LHCN-M2 (cell line): Measurements from ENCODE around the gene FHIP1A. TPM values are rescaled to one million over a fixed set of nuclear protein-coding genes. Genes with fewer than 3 reads are reported as not detected.
"Not testable (repeated sequence)": the region's sequence is repeated elsewhere in the genome, so short reads cannot be mapped to it uniquely, and the experiment has no call there.

Experiments
- DNase-seq: peaks from one replicate; pipeline ENCODE4 v3.0.0-alpha.2; 2012; ENCODE audit warnings: low read depth
- polyA plus RNA-seq: library from polyadenylated mRNA; unstranded; fragments of >200 nt; gene quantifications from one replicate; pipeline ENCODE4 v1.2.1, GENCODE V29; 2012; ENCODE audit warnings: missing spikeins
- total RNA-seq: library from RNA; depleted of rRNA; stranded (reverse); fragments of >200 nt; gene quantifications from 2 replicates; pipeline ENCODE4 v1.2.3, GENCODE V29; 2014; rRNA removed

Gene FHIP1A
- total RNA-seq: 0.90 and 1.3 TPM in 2 replicates
- polyA plus RNA-seq: 1.8 TPM

- peak; percentile 59 for DNase-seq
Measured at GRCh38 chr4:151408630-151409469, at the start of gene FHIP1A. Gene FHIP1A, plus strand, starts transcription at chr4:151409176. Its CDS starts 157,084 bp downstream, at chr4:151566260.

GRCh38 chr4:151359576-151359975 lies 49.4 kb upstream of the FHIP1A start:
- no peak for DNase-seq

- no peak for DNase-seq
Measured at GRCh38 chr4:151361126-151361525, 47.9 kb upstream of the FHIP1A start.

- no peak for DNase-seq
Measured at GRCh38 chr4:151361966-151362365, 47.0 kb upstream of the FHIP1A start.

GRCh38 chr4:151362404-151363164 lies 46.4 kb upstream of the FHIP1A start:
- DNase-seq: peak; percentile 77

- no peak for DNase-seq
Measured at GRCh38 chr4:151376540-151376939, 32.4 kb upstream of the FHIP1A start.

GRCh38 chr4:151389311-151389710 lies 19.7 kb upstream of the FHIP1A start:
- no peak for DNase-seq

GRCh38 chr4:151389799-151390198 lies 19.2 kb upstream of the FHIP1A start:
- DNase-seq: not testable (repeated sequence)

GRCh38 chr4:151395873-151396272 lies 13.1 kb upstream of the FHIP1A start:
- no peak for DNase-seq

GRCh38 chr4:151400343-151400742 lies 8.6 kb upstream of the FHIP1A start:
- no peak for DNase-seq

GRCh38 chr4:151401739-151402138 lies 7.2 kb upstream of the FHIP1A start:
- no peak for DNase-seq

GRCh38 chr4:151402145-151402865 lies 6.7 kb upstream of the FHIP1A start:
- no peak for DNase-seq

- DNase-seq: no peak
Measured at GRCh38 chr4:151403656-151404055, 5.3 kb upstream of the FHIP1A start.

- DNase-seq: not testable (repeated sequence)
Measured at GRCh38 chr4:151404802-151405201, 4.2 kb upstream of the FHIP1A start.

GRCh38 chr4:151407018-151407417 lies 2.0 kb upstream of the FHIP1A start:
- DNase-seq: no peak

- no peak for DNase-seq
Measured at GRCh38 chr4:151407466-151408379, 1.3 kb upstream of the FHIP1A start.

GRCh38 chr4:151408380-151408629 lies 671 bp upstream of the FHIP1A start:
- no peak for DNase-seq

GRCh38 chr4:151409470-151410313 lies 716 bp downstream of the FHIP1A start:
- DNase-seq: no peak

- peak; percentile 90 for DNase-seq
Measured at GRCh38 chr4:151415978-151416377, 7.0 kb downstream of the FHIP1A start.

- DNase-seq: peak; percentile 41
Measured at GRCh38 chr4:151417164-151417571, 8.2 kb downstream of the FHIP1A start.
